Omental fat pad (tissue), 4 donors: ENCODE measurements around the gene MSANTD1. TPM values are rescaled to one million over a fixed set of nuclear protein-coding genes. Genes with fewer than 3 reads are reported as not detected.

ENCODE experiments used
- ATAC-seq: fragments of 150-250 bp; one replicate; pipeline ENCODE4 v1.9.1; 2016; ENCODE audit warnings: mild to moderate bottlenecking, moderate library complexity; ENCODE audit not compliant: low FRiP score
- DNase-seq: peaks from one replicate; pipeline ENCODE4 v3.0.0-alpha.2; 2019; ENCODE audit warnings: low spot score
- total RNA-seq, 4 donors: library from RNA; depleted of rRNA; stranded (reverse); fragments of >200 nt; gene quantifications; one replicate each; pipeline ENCODE4 v1.1.0, GENCODE V29; 2016
- TF ChIP-seq, protein P1 (sequence below), 3 donors: fragments of 450-650 bp; IDR thresholded peaks; one replicate each; pipeline ENCODE4 v1.5.1; 2016 to 2017; ENCODE audit warnings: antibody characterized with exemption in 3 of 3, mild to moderate bottlenecking in 3 of 3, moderate library complexity in 2 of 3

Gene MSANTD1
- total RNA-seq, 4 donors from 2014 or later, result 0.31 to 1.1 (median 0.86) TPM

DNA sequence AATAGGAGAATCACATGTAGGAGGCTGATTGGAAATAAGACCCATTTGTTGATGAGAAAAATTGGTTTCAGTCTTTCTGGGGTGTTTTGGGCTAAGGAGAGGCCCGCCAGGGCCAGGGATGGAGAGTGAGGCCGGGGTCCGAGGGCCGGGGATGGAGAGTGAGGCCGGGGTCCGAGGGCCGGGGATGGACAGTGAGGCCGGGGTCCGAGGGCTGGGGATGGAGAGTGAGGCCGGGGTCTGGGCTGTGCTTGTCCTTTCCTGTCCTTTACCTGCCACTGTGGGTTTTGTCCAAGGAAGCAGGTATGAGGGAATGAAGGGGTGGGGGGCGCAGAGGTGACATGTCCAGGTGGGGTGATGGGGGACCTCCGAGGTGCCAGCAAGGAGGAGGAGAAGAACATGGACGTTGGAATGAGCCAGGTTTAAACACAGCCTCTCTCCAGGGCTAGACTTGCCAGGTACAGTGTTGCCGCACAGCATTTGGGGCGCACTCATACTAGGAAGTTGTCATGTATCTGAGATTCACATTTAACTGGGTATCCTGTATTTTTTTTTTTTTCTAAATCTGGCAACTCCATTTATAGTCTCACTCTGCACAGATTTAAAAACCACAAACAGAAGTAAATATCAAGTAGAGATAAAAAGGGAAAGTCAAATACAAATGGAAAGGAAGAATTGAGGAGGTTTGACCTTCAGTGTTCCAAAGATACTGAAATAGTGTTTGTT lies 52.7 kb downstream of the MSANTD1 start:
- ATAC-seq (no peak), DNase-seq (no peak)
- TF ChIP-seq, protein P1, sequence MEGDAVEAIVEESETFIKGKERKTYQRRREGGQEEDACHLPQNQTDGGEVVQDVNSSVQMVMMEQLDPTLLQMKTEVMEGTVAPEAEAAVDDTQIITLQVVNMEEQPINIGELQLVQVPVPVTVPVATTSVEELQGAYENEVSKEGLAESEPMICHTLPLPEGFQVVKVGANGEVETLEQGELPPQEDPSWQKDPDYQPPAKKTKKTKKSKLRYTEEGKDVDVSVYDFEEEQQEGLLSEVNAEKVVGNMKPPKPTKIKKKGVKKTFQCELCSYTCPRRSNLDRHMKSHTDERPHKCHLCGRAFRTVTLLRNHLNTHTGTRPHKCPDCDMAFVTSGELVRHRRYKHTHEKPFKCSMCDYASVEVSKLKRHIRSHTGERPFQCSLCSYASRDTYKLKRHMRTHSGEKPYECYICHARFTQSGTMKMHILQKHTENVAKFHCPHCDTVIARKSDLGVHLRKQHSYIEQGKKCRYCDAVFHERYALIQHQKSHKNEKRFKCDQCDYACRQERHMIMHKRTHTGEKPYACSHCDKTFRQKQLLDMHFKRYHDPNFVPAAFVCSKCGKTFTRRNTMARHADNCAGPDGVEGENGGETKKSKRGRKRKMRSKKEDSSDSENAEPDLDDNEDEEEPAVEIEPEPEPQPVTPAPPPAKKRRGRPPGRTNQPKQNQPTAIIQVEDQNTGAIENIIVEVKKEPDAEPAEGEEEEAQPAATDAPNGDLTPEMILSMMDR (IDR thresholded peaks at IDR 0.05), result no peak

DNA sequence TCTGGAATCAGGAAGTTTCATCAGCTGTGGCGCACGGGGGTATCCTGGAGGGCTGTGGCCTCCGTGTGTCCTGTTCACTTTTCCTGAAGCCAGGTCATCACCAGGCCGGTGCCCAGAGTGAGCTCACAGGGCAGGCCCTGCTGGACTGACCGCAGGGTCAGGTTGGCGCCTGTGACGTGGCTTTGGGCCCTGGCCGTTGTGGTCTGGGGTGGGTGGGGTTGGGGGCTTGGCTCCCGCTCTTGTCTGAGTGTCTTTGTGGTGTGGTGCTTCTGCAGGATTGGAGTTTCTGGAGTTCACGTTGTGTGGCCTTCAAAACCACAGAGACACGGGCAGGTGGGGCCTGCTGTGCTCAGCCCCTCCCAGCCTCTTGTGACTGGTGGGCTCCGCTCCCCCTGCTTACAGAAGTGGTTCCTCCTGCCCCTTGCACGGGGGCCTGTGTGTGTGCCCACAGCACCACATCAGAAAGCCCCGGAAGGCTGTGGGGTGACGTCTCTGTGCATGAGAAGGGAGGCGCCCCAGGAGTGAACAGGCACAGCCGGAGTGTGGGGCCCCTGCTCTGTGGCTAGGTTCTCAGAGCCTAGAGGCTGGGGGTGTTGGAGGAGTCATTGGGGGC lies 53.3 kb downstream of the MSANTD1 start:
- ATAC-seq, result no peak
- TF ChIP-seq, protein P1 (IDR thresholded peaks at IDR 0.05), result no peak
- no peak for DNase-seq

DNA sequence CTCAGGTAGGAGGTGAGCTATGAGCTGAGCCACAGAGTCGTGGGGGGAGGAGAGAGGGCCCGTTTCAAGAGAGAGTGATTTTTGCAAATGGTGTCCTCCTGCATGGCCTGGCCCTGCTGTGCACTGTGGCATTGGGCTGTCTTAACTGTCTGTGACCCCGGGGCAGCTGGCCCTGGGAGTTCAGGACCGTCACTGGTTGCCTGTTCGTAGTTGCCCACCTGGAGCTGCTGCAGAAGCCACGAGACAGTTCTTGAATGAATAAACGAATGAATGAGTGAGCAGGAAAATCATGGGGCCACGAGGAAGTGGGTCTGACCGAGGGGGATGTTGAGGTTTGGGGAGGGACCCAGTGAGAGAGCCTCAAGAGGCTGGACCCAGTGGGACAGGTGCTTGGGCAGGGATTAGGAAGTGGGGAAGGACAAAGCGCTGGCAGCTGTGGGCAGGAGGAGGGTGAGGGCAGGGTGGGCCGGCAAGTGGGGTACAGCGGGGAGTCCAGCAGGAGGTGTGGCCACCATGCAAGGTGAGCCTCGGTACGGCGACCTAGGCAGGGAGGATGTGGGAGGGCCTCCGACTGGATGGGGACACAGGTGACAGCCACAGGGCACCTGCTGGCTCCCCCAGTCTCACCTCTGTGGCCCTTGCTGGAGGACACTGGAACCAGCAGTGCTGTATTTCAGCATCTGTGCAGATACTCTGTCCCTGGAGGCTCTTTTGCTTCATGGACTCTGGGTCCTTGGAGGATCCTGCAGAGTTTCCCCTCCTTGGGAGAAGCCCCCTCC lies 54.0 kb downstream of the MSANTD1 start:
- ATAC-seq (peak; percentile 23), DNase-seq (no peak)
- TF ChIP-seq, protein P1 (IDR thresholded peaks at IDR 0.05), result no peak

DNA sequence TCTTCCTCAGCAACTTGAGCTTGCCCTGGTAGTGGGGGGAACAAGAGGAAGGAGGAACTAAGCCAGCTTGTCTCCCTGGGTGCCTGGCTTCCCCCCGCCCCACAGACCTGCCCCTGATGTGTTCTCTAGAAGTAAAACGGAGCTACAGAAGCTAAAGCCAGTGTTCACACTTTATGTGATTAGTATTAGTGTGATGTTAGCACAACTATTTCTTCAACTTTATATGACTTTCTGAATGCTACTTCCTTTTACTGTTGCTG lies 54.5 kb downstream of the MSANTD1 start:
- DNase-seq (no peak), ATAC-seq (no peak)
- TF ChIP-seq, protein P1 (IDR thresholded peaks at IDR 0.05), result no peak

DNA sequence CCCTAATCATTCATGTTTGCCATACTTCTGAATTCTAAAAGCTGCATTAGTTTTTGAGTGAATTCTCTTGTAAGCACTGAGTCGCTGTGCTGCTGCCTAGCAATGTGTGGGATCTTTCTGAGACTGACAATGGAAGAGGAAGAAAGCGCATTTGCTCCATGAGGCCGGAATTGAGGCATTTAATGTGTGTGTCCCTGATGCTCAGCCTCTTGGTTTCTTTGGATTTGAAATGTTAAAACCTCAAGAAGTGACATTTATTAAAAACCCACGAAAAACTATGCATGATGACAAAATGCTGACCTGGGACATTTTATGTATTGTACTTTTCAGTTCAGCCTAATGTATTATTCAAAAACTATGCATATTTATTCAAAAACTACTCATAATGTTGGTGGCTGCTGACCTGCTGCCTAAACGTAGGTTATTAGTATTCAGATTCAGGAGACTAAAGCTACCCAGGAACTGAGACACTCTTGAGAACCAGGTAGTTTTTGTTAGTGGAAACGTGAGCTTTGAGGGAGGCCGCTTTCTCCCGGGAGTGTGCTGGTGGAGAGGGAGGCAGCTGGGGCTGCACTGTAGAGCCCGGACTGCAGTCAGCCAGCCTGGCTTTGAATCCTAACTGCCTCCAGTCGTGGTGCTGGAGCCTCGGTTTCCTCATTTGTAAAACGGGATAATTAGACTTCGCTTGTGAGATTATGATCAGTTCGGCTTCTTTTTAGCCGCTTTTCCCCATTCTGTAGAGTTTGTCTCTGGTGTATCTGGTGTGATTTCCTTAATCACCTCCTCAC lies 55.2 kb downstream of the MSANTD1 start:
- TF ChIP-seq, protein P1 (IDR thresholded peaks at IDR 0.05), result no peak
- ATAC-seq (no peak), DNase-seq (no peak)

DNA sequence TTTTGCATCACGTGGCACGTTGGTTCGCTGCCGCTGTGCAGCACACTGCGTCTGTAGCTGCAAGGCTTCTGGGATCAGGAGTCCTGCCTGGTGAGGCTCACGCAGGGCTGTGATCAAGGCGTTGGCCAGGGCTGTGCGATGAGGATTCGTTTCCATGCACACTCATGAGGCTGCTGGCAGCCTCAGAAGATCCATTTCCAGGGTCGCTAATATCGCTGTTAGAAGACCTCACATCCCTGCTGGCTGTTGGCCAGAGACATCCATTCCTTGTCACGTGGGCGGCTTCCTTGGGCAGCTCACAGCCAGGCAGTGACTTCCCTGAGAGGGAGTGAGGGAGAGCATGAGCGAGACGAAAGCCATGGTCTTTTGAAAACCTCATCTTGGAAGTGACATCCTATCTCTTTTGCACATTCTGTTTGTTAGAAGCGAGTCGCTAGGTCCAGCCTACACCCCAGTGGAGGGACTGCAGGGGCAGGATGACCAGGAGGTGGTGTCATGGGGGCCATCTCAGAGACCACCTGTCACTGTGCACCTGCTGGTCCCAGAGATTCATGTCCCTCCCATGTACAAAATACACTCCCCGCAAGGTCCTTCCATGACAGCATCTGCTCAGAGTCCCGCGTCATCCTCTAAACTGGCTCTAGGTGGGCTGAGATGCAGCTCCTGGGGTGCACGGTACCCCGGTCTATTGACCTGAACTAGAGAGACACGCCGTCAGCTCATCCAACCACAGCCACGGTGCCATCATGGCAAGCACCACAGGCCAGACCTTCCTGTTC lies 56.1 kb downstream of the MSANTD1 start:
- TF ChIP-seq, protein P1 (IDR thresholded peaks at IDR 0.05), result no peak
- ATAC-seq (peak; percentile 63), DNase-seq (no peak)
